DMS79 (cell line): ENCODE results near the gene ANKUB1.
A peak's percentile ranks its signal among the peaks of the same experiment; 100 is the strongest.

Experiments
- DNase-seq: peaks from one replicate; lab custom pipeline; 2025; lab: John Stamatoyannopoulos, UW

The ANKUB1 gene

DNA sequence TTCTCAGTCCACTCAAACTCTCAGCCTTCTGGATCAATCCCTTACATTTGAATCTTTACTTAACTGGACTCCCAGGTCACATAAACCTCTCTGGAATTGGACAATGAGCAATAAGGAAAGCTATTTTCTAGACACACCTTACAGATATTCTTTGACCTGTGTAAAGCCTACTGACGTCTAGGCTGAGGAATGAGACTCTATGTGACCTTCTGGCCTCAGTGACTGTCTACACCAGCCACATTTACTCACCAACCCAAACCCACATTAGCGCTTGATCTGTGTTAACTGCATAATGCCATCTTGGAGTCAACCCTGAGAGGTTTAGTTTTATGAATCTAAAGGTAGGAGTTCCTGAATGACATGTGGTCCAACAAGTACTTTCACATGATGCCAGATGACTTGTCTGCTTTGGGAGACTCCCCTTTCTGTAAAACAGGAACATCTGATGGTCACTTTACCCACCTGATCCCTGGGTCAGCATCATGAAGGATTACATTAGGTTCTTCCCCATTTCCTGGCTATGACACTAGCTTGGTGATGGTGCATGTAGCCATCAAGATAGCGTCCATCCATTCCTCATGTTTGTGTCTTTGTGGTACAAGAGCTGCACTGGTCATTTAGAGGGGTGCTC lies 28.7 kb downstream of the ANKUB1 start:
- DNase-seq: no peak

DNA sequence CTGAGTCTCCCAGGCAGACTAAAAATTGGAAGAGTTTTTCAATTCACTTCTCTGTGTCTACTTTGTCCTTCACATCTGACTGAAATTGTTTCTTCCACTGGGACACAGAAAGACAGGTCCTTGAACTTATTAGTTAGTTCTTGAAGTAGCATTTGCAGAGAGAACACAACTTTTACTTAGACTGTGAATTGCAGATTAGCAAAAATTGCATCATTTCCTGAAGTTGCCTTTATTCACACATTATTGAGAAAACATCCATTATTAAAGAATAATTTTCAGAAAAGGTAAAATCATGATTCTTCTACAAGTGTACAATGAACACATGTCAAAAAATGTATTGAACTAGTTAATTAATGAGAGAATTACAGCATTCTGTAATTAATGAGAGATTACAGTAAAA lies 38.6 kb downstream of the ANKUB1 start:
- no peak for DNase-seq

DNA sequence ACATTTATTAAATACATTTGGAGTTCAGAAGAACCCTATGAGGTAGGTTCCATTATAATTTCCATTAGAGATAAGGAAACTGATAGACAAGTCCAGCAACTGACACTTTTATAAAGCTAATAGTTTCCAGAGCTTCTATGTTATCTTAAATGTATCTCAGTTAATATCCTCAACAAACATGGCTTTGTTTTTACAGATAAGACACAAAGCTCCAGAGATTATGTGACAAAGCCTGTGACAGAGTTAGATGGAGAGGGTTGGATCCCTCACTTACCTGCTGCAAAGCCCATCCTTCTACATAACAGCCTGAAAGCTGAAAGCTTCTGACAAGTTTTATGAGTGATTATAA lies 39.6 kb downstream of the ANKUB1 start:
- no peak for DNase-seq

DNA sequence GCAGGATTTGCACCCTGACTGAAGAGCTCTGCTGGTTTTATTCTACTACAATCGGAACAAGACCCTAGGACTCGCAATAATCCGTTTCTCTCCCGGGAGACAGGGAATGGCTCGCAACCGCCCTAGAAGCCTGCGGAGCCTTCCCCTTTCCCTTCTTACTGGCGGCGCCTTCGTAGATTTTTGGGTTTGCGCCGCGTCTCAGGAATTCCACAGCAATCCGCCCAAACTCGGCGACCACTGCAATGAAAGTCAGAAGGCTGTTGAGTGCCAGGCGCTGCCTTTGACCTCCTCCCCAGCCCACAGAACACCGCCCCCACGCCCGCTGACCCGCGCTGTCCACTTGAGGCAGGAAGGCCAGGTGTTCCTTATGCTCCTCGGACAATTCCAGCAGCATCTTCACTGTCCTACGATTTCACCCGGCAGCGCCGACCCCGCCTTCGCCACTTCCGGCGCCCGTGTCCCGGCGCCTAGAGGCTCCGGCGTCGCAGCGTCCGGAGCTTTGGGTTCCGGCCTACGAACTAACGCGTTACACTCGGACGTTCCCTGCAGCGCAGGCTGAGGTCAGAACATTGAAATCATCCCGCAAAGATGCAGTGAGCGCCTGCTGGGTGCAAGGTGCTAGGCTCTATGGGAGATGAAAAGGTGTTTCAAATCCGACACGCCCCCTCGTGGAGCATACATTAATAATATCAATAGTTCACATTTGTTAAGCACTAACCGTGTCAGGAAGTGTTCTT lies 40.1 kb downstream of the ANKUB1 start, which contains the start of gene COMMD2:
COMMD2 (minus strand) TSS at position 439 of the 737 bp plus-strand sequence; CDS start at position 394, 45 bp downstream.
- peak; percentile 69 for DNase-seq

DNA sequence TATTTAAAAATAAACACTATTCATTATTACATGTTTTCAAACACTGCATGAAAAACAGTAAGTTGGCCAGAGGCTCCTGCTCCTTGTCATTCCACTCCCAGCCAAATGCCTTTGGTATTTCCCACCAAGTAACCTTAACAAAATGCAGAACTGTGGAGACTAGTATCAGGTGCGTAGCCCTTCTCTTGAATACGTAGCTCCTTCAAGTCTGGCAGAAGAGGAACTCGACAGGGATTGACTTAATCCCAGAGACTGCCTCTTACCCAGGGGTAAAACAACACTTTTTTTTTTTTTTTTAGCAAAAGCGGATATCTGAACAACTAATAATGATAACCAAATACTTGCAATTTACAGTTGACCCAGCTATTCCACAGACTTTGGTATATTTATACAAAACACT lies 40.8 kb downstream of the ANKUB1 start:
- DNase-seq: no peak

DNA sequence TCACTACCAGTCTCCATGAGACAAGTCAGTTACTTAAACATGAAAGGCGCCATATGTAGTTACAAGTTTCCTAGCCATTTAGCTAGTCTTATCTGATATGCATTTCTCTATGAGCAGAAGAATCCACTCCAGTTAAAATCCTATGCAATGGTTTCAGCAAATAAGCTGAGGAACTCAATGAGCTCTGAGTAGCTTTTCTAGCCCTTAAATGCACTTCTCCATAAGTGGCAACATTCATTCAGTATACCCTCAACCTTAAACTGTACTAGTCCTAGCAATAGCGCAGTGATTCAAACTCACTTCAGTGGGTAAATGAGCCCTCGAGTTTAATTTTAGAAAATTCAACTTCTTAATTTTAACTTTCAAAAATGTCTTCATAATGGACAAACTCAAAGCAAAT lies 47.7 kb downstream of the ANKUB1 start:
- no peak for DNase-seq

DNA sequence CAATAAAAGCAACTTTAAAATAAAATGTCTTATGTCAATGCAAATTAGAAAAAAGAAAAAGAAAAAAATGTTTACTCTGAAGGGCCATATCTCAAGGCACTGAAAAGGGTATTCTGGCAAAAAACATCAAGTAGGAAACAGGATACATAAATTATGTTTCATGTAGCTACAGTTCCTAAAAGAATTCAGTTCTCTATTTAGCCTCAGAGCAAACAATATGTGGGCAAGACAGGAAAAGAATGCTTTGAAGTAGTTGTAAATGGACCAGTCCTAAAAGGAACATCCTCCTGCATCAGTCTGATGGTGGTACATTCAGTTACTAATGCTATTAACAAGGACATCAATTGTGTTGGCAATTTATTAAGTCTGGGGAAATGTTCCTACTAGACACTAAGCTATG lies 48.2 kb downstream of the ANKUB1 start:
- no peak for DNase-seq

DNA sequence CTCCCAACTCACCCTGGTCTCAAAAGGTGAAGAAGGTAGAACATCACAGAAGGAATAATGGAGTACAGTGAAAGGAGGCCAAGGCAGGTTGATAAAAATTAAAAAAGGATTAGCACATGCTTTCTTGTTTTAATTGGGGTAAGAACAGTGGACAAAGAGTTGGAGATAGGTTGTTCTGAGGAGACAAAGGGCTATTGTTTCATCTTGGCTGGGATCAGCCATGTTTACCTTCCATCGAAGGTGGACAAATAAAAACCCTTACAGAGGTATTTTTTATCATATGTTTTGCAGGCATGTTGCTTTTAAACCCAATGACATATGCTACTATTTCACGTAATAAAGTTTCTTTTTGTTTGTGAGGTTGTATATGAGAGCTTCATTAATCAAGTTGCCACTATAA lies 53.0 kb downstream of the ANKUB1 start:
- no peak for DNase-seq

DNA sequence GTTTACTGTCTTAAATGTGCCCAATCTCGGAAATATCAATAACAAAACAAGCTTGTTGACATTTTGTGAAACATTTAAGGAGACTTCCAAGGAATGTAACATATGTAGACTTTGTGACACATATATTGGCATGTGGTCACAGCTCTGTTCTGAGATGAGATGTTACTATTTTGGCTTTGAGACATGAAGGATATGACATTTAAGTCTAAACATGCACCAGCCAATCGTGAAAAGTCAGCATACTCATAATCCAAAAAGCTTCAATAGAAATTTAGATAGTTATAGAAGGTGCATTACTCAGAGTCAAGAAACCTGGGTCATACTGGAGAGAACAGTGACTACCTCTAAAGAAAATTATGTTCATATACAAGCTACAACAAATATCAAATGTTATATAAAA lies 53.5 kb downstream of the ANKUB1 start:
- DNase-seq: no peak

DNA sequence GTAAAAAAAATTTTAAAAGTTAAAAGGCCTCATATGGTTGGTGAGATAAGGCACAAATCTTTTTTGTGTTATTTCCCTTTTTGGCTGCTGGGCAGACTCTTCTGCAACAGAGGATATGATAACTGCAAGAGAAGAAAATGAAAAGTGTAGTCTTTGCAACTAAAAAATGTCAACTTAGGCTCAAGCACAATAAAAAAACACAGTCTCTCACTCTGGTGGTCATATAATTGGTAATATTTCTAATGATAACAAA lies 55.5 kb downstream of the ANKUB1 start:
- DNase-seq: no peak

DNA sequence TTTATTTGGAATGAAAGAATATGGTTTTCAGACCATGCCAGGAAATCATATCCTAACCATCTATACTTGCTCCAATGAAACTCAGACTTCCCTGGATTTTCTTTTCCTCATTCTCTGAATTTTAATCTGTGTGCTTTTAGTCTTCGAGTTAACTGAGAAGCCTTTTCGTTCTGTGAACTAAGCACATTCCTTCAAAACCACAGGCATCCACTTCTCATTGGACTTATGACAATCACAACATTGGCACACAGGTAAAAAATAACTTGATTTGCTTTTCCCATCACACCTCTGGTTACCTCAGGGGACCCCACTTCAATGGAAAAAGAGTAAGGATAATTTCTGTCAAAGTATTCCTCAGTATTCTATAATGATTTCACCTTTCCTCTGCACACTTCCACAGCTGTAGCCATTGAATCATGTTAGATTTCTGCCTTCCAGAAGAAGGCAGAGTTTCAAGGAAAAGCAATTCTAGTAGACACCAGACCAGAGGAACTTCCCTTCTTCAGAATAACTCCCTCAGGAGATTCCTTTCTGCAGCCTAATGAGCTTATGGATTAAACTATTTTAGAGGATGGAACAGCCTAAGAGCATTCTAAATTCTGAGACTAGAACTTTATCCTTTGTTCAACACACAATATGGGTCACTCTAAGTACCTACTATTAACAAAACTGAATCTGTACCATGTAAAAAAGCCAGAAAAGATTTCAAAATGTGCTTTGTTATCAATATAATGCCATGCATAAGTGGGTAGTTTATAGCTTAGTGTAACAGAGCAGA lies 56.0 kb downstream of the ANKUB1 start:
- DNase-seq: peak; percentile 5

DNA sequence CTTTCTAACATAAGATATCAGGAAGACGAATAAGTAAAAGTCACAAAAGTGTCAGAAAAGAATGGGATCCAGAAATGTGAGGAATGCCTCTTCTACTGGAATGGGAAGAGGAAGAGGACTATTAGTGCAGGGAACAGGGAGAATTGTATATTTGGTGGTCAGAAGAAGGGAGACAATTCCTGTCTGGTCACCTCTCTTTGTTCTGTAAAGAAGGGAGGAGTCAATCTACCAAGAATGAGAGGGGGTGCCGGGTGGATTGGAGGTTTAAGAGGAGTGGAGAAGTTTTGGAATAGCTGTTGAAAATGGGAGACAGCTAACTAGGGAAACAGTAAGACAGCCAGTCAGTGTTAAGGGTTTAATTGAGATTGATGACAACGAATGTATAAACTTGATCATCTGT lies 60.1 kb downstream of the ANKUB1 start:
- DNase-seq: no peak

DNA sequence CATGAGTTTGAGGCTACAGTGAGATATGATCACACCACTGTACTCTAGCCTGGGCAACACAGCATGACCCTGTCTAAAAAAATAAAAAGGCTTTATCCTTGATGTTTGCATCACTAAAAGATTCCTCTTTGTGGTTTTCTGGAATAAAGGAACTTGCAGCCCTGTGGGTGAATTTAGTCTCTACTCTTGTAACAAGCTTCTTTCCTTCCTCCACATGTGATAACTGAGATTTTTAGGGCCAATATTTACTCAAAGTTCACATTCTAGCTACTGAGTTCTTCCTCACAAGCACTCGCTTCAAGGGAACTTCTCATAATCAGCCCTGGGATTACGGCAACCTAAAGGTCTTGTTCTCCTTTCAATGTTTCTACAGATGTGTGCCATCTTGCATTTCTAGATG lies 64.7 kb downstream of the ANKUB1 start:
- DNase-seq: no peak

DNA sequence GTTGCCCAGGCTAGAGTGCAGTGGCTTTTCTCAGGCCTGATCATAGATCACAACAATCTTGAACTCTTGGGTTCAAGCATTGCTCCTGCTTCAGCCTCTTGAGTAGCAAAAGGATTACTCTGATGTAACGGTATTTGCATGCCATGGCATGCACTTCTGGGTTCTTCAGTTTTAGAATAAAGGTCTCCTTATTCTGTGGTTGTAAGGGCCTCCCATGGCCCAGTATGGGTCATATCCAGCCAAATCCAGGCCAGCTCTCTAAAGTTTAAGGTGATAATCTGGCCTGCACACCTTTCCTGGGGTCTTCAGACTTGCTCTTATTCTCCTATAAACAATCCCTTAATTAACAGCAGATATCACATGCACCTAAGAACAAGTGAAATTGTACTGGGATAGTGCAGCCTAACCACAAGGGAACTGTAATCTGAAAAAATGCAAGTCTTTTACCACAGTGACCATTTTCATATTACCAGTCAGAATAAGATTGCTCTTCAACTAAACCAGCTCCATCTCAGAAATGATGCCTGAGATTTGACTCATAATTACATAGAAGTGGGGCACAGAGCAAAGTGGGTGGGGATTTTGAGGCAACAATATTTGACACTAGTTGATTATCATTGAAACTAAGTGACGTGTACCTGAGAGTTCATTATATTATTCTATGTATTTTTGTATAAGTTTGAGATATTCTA lies 65.5 kb downstream of the ANKUB1 start:
- DNase-seq: no peak

DNA sequence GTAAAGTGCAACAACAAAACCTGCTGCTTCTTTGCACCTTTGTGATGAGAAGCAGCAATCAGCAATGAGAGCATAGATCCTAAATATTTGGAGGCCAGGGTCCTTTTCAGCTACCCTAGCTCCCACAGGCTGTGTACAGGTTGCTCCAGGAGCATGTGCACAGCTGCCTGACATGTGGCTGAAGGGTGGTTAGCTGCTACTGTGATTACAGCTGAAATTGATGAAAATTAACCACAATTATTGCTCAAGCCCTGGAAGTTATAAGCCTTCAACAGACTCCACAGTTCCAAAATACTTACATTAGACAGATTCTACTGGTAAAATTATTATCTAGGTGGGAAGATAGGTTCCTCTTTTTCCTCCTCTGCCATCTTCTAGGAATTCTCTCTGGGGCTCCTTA lies 68.6 kb downstream of the ANKUB1 start:
- DNase-seq: no peak

DNA sequence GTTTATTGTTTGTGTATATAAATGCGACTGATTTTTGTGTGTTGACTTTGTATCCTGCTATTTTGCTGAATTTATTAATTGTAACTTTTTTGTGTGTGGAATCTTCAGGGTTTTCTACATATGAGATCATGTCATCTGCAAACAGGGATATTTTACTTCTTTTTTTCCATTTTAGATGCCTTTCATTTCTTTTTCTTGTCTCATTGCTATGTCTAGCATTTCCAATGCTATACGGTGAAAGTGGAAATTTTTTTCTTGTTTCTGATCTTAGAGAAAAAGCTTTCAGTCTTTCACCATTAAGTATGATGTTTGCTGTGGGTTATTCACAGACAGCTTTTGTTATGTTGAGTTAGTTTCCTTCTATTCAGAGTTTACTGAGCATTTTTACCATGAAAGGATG lies 71.4 kb downstream of the ANKUB1 start:
- DNase-seq: no peak

DNA sequence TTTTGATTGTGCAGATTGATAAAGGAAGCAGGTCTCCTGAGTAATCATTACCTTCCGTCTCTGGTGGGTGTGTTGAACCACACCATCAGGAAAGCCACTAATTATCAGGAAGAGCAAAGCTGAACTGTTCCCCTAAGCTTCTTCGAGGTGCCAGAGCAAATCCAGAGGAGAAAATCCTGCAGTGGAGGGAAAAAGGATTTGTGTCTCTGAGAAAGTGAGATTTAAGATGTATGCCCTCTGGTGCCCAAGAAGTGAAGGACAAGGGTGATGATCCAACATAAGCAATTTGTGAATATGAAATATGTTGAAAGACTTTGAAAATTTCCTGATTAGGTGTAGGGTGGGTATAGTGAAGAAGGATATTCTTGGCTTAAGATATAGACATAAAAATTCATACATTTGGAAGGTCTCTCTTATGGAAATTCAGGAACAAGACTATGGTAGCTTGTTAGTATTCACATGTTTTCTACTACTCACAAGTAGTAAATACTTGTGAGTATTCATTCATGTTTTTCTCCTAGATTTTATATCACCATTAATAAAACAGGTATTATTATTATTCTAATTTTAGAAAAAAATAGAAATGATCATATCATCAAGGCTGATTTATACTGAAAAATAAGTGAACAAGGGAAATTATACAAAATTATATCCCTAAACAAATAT lies 74.8 kb downstream of the ANKUB1 start:
- DNase-seq: peak; percentile 2

DNA sequence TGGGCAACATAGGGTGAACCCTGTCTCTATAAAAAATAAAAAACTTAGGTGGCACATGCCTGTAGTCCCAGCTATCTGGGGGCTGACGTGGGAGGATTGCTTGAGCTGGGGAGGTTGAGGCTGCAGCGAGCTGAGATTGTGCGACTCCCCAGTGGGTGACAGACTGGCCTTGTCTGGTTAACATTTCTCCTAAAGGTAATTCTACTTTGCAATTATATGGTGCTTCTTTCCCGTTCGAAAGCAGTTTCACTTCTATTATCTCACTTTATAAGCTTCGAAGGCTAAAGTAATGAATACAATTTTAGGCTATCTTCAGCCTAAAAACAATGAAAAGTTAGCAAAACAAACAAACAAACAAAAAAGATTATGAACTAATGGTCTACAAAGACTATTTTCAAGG lies 75.4 kb downstream of the ANKUB1 start:
- no peak for DNase-seq

DNA sequence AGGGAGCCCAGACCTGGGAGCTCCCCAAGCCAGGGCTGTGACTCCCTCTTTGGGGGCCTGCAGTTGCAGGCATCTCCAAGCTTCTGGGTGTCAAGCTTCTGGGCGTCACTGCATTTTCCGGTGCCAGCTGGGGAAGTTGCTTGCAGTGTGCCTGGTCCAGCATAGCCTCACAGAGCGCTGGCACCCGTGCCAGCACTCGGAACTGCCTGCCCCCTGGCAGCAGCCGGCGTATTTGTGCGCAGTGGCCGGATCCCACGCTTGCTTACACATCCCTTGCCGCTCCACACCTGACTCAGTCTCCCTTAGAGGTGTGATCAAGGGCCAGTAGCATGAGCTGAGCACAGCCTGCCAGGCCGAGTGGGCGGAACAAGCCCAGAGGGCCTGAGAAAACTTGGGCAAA lies 77.1 kb downstream of the ANKUB1 start:
- no peak for DNase-seq

DNA sequence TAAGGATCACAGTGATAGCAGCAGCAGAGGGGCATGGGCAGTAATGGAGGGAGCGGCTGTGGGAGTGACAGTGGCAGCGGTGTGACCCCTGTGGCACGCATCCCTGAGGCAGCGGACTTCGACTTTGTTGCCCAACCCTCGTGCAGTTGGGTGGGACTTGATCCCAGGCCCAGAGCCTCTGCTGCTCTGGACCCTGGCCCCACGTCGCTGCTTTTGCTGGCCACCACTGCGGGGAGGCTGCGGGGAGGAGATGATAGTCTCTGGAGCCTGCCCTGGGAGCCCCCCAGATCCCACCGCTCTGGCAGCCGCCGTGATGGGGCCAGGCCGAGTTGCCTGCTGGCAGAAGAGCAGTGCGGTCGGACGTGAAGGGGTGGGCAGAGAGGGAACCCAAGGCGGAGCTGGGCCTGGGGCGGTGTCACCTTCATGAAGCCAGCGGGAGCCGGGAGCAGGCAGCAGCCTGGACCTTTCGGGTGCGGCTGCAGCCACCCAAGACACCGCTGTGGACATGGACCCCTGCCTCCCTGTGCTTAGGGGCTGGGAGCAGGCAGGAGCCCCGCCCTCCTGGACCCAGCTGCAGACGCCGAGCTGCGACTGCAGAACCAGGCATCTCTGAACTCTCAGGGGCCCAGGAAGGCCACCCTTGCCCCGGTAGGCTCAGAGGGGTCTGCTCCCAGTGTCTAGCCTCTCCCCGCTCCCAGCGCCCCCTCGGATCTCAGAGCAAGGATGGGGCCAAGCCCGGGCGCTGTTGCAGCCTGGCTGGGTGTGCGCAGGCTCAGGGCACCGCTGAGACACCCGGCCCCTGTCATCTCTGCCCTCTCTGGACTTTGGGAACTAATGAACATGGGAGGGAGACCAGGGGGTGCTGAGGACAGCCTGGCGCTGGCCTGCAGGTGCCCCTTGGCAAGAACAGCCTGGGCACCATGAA lies 78.4 kb downstream of the ANKUB1 start:
- DNase-seq: no peak
